Left renal pelvis (tissue), 4 donors: ENCODE measurements around the gene SSBP2. TPM values are rescaled to one million over a fixed set of nuclear protein-coding genes. Genes with fewer than 3 reads are reported as not detected.
"Not testable (repeated sequence)": the region's sequence is repeated elsewhere in the genome, so short reads cannot be mapped to it uniquely, and the experiment has no call there.

Experiments
- DNase-seq, 4 donors: peaks; one replicate each; pipeline ENCODE4 v3.0.0-alpha.2; 2013; ENCODE audit warnings: low read depth in 4 of 4, low spot score in 3 of 4
- polyA plus RNA-seq, 4 donors: library from polyadenylated mRNA; unstranded; fragments of 120-200 nt; gene quantifications; one replicate each; pipeline ENCODE4 v1.2.1, GENCODE V29; 2013; ENCODE audit not compliant: insufficient read length in 4 of 4

Gene SSBP2
- polyA plus RNA-seq, 4 donors: 85.6 to 125 (median 93.6) TPM

DNA sequence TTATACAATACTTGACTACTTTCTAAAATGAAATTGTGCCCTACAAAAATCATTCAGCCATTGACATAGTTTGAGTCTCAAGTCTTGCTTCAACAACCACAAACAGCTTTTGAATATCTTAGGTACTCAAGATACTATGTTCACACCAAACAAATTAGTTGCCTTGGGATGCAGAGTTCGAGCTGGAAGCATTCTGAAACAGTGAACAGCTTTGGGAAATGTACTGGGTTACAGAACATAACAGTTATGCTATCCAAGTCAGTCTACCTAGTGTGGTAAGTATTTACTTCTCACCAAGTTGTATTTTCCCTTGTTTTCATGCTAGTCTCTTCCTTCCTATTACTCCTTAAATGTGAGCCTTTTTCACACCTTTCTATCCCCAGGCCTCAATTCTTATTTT lies 143.2 kb downstream of the SSBP2 start:
- DNase-seq: no peak

DNA sequence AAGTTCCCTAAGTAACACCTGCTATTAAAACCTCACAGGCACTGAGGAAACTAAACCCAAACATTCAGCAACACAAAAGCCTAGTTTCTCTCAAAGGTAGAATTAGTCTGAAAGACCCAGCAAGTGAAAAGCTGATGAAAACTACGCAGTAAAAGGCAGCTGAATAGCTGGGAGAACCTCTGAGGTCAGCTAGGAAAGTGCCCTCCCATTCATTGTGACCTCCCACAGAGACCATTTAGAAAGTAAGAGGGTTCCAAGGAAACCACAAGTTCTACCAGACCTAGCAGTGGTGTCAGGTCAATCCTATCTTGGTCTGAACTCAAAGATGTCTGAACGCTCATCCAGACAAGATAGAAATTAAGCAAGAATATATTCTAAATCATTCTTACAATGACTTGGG lies 144.7 kb downstream of the SSBP2 start:
- DNase-seq: no peak

DNA sequence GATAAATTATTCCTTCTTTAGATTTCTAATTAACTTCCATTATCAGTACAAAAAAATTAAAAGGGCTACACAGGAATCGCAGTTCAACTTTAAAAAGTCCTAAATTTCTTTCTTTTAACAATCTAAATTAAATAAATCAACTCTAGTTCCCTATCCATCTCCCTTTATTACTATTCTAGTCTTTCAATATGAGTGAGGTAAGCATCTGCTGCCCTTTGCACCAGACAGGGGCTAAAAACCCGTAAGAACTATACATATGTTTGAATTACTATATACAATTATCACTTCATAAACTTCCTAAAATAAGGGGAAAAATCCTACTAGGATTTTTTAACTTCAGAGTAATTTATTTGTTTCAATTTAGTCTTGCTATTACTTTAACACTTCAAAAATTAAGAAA lies 145.6 kb downstream of the SSBP2 start:
- no peak for DNase-seq

DNA sequence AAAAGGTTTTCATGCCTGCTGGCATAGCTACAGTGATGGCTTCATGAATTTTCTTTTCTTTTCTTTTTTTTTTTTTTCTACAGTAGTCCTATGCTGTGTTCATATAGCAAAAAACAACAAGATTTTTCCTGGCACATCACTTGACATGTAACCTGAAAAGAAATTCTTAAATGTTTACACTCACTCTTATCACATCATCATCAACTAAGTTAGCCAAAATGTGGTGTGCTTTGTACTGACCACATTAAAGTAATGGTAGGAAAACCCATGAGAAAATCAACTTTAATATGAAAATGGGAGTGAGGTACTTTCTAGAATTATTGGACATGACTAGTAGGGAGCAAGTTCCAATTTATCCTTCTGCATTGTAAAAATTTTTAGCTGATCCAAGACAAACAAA lies 146.7 kb downstream of the SSBP2 start:
- no peak for DNase-seq

DNA sequence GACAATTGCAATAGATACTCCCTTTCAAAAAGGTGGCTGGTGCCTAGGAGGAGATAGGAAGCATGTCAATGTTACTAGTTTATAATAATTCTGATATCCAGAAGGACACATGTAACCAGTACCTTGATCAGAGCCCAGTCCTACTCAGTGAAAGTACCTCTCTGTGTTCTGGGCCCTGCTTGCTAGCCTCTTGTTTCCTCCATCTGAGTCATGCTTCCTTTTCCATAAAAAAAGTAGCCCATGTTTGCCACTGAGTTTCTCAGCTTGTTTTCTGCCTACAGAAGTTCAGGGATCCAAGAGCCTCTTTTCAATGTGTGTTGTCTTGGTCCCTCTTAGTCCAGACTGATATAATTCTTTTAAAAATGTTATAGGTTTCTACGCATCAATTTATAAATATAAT lies 149.0 kb downstream of the SSBP2 start:
- no peak for DNase-seq

DNA sequence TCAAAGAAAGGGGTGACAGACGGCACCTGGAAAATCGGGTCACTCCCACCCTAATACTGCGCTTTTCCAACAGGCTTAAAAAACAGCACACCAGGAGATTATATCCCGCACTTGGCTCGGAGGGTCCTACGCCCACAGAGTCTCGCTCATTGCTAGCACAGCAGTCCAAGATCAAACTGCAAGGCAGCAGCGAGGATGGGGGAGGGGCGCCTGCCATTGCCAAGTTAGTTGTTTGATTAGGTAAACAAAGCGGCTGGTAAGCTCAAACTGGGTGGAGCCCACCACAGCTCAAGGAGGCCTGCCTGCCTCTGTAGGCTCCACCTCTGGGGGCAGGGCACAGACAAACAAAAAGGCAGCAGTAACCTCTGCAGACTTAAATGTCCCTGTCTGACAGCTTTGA lies 158.8 kb downstream of the SSBP2 start:
- not testable (repeated sequence) for DNase-seq

DNA sequence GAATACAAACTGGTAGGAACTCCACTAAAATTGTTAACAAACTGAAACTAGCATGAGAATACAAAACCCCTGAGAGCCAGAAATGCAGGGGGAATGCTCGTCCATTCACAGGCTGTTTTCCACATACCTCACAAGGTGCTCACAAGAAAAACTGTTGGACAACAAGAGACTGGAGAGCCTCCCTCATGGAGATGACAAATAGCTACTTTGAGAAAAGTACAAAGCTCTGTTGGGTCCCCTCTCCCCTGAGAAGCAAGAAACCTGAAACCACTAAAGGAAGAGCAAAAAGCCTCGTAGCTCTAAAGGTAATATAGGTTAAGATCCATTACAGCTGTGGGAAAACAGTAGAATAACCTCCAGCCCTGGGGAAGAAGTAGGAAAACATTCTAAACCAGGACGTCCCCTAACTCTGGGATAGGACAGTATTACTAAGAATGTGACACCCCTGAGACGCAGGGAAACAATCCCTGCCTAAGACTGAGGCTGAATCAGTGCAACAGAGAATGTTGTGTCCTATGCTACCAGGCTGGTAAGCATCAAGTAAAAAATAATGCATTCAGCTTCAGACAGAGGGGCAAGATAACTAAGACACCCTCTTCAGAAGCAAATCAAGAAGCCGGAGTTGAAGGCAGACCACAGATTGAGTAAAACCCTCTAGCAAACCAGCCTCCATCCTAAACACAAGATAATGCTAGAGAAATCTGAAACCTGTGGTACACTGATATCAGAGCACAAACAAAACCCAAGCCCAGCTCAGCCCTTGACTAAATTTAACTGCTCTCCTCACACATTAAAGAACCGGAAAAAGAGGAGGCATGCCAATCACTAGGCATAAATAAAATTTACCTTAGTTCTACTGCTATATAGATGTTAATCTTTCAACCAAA lies 160.2 kb downstream of the SSBP2 start:
- no peak for DNase-seq

DNA sequence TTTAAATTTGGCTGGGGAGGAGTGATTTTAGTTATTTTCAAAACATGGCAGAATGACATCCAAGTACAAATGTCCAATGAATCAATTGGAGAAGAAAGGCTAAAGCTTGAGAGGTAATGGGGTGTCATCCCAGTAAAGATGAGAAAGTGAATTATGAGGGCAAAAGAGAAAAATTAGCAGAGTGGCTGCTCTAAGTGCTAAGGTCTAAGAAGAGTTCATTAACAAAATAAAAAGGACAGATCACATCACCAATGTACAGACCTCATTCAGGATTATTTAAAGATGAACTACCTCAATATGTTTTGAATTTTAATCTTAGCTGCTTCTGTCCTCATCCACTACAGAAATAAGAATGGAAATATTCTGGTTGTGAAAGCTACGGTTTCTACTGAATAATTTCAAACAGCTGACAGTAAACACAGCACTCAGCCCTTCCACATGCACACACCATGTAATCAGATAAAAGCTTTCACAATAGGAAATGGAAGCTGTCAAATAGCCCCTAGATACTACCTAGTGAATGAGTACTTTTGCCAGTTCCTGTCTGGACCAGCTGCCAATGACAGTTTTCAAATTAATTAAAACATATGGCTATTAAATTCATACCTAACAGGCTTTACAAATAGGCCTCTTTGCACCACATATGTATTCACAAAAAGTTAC lies 171.5 kb downstream of the SSBP2 start:
- DNase-seq: no peak

DNA sequence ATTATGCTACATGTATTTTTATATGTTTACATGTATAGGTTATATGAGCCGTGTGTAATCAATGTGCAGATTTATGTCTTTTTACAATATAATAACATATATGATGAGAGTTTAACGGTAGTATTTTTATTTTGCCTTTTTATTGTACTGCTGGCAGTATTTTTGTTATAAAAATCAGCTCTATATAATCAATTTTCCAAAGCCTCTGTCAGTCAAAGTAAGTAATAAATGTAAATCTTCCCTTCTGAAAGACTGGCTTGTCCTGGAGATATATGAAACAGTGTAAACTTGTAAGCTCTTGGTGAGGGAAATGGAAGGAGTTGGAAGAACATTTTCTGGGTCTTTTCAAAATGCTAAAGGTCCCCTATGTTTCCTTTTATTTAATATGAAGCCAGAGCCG lies 173.8 kb downstream of the SSBP2 start:
- DNase-seq: no peak

DNA sequence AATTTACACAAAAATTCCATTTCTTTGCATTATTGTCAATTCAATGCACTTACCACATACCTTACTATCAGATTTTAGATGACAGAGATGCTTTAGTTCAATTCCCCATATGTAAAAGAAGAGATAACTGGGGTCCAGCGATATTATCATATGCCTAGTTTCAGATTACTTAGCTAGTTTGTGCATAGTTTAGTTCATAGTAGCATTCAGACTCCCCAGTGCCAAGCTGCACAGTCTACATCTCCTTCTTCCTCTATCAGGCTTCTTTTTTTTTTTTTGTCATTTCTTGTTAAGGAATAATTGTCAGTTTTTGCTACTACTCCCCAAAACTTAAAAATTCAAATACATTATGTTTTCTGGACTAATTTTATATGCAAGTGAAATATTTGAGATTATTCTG lies 175.0 kb downstream of the SSBP2 start:
- no peak for DNase-seq

DNA sequence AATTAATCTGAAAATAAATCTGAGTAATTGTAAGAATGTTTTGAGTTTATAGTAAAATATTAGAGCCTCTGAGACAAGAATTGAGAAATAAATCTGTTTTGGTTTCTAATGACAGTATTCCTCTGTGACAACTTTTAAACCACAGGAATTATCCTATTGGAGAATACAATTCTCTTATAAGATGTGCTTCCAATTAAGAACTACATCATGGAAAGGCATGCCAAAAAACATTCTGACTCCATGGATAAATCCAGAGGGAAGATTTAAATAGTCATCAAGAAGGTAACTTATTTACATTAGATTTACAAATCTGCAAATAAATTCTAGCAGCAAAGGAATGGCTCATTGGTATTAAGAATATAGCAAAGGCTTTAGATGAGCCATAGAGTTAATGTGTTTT lies 178.7 kb downstream of the SSBP2 start:
- no peak for DNase-seq

DNA sequence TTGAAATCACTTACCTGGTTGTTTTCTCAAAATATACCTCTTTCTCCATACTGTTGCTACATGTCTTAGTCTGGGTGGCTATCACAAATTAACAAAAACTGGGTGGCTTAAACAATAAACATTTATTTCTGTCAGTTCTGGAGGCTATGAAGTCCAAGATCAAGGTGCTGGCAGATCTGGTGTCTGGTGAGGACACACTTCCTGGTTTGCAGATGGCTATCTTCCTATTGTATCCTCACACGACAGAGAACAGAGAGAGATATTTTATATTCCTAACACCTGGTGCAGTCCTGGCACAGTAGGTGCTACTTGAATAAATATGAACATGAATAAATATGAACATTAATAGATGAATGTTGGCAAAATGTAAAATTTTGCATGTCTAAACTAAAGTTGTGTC lies 192.7 kb downstream of the SSBP2 start:
- DNase-seq: no peak

DNA sequence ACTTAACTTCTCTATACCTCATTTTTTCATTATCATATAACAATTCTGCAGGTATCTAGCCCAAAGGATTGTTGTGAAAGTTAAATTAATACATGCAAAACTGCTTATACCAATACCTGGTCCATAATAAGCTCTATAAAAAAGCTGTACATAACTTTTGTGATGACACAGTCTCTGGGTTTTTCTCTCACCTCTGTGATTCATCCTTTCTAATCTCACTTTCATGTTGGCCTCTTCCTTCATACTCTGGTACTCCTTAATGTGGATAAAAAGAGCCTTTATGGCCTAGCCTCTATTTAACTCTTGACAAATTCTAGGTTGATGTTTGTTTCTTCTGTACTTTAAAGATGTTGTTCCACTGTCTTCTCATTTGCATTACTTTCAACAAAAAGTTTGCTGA lies 194.1 kb downstream of the SSBP2 start:
- no peak for DNase-seq

DNA sequence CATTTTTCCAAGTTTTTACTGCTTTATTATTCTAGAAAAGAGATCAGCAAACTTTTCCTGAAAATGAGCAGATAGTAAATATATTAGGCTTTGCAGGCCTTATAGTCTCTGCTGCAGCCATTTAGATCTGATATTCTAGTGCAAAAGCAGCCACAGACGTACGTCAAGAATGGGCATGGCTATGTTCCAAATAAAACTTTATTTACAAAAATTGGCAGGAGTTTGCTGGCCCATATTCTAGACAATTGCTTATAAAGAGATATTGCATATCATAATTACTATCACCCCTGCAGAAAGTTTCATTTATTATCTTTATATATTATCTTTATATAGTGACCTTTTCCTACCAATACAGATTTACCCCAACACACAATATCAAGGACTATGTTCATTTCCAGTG lies 195.0 kb downstream of the SSBP2 start:
- no peak for DNase-seq

DNA sequence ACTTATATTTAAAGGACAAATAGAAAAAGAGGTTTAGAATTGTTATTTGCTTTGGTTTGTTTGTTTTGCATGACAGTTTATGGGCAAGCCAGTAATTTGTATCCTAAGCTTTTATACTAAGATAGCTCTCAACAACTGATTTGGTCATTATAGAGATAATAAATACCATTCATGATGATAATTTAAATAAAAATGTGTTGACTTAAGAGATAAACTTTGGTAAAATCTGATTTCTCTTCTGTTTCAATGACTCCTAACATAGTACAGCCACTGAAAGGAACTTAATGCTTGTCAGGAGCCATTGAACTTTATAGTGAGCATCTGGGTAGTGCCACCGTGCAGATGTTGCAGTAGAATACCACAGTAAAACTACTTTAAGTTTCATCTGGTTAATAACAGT lies 196.2 kb downstream of the SSBP2 start:
- DNase-seq: no peak

DNA sequence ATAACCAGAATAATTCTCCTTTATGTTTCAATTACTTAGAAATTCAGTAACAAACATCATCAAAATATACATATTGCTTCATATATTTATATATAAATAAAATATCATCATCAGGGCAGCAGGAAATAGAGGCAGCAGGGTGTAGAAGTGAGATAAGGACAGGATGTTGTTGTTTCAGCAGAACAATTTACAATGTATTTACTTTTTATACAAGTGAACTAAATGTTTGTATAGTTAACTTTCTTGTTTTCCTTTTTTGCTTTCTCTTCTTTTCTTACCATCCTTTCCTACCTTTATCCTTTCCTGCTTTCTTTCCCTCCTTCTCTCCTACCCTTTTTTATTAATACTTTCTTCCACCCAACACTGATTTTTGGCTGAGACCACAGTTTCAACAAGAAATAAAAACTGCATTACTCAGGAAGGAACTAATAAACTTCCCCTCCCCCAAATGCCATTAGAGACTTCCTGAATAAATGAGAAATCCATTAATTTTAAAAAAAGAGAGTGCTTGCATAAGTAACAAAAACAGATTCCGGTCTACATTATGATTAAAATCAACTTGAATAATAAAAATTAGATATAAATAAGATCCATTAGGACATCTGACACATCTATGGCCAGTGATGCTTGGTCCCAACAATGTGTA lies 197.2 kb downstream of the SSBP2 start:
- no peak for DNase-seq

DNA sequence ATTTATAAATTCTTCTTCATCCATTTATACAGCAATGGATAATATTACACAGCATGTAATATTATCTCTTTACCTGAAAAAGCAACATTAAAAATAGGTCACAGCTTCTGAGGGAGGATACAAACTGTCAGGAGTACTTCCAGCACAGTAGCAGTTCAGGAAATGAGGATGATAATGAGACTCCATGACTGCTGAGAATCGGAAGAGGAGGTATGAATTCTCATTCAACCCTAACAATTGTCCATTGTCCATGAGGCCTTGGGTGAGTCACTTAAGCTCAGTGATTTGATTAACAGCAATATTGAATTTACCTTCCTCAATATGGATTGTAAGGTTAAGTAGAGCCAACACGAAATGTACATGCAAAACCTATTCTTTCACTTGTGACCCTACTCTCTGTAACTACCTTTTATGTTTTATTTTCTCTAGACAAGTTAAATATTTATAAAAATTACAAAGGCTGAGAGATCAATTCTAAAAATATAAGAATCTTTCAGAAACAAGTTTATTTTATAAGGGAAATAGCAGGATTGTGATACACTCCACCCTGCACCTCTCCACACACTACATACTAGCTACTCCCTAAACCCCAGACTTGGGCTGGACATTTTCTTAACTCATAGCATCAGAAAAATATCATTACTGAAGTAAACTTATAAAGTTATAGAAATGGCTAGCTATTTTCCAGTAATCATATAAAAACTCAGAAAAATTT lies 197.9 kb downstream of the SSBP2 start:
- DNase-seq: no peak

DNA sequence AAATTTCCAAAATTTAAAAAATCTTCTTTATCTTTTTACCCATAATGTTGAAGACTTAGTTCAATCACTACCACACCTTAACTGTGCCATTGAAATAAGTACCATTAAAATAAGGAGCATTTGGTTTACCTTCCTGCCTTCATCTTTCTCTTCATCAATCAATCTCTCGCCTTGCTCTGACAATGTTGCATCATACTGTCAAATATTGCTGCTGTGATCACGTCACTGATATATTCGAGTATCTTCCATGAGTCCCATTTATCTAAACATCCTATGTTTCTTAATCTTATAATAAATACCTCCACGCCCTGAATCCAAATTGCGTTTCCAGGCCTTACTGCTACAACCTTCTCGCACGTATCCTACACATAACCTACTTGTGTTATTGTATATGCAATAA lies 201.8 kb downstream of the SSBP2 start:
- DNase-seq: no peak

DNA sequence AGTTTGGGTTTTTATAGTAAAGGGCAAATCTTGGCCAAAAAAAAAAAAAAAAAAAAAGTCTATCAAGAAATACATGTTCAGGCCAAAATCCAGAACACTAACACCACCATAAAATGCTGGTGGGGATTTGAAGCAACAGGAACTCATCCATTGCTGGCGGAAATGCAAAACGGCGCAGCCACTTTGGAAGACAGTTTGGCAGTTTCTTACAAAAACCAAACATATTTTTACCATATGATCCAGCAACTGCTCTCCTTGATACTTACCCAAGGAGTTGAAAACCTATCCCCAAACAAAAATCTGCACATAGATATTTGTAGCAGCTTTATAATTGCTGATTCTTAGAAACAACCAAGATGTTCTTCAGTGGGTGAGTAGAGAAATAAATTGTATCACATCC lies 203.9 kb downstream of the SSBP2 start:
- no peak for DNase-seq

DNA sequence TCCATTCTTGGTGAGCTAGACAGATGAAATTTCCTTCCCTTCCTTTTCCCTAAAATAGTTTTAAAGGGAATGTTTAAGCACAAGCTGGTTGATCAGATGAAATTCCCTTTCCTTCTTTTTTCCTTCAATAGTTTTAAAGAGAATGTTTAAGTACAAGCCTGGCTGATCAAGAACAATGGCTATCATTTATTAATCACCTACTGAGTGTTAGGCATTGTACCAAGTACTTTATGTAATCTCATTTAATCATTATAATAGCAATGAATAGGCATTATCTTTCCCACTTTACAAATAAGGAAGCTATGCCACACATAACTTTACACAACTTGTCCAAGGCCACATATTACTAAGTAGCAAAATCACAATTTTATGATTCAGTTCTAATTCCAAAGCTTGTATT lies 205.0 kb downstream of the SSBP2 start:
- DNase-seq: no peak

DNA sequence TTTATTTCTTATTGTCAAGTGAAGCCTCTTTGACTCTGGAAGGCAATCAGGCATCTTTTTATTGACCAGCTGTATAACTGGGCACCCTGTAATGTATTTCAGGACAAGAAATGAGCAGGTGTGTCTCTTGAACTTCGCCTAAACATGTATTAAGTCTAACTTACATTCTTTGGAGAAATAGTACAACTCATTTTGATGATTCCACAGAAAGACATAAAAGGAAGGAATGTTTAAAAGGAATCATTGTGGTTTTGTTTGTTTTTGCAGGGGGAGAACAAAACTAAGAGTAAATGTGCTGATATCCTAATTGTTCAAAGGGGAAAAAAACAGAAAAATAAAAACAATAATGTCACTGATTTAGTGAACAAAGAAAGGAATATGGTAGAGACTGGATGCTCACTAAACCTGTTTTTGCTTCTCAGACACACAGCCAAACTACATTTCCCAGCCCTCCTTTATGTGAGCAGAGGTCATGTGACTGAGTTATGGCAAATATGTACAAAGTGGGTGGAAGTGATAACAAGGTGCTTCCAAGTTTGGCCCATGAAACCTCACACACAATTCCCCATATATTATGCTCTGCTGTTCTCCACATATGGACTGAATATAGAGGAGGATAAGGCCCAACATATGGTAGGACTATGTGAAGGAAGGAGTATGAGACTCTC lies 206.4 kb downstream of the SSBP2 start:
- no peak for DNase-seq
